GM18951 (cell line): ENCODE data around the gene AMBRA1.

Experiments used
- POLR2A ChIP-seq: IDR thresholded peaks from 4 replicates; pipeline ENCODE4 v1.6.1; 2011; ENCODE audit warnings: mild to moderate bottlenecking; ENCODE audit not compliant: insufficient read length, insufficient read depth; ENCODE audit errors: extremely low read depth
- in situ Hi-C: fragments of 300-500 bp; cut with MboI; formaldehyde crosslinking; loops from one replicate; pipeline ENCODE4 v1.12.0; 2022; ENCODE audit warnings: low sequenced_read_pairs, mixed read lengths, inconsistent platforms; ENCODE audit not compliant: unreplicated experiment

AMBRA1 gene

DNA sequence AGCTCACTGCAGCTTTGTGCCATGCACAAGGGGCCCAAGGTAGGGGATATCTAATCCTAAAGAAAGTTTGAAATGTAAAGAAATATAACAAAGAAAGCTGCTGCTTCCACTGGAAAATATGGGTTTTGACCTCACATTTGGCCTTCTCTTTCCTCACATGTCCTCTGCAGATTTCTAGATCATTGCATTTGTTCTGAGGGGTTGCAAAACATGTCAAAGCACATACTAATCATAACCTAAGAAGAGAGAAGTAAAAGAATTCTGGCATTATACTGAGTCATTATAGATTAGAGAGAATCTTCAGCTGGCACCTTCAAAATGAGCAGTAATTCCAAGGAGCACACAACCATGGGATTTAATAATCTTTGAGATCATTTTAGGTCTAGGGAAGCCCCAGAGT is 109.7 kb downstream of the AMBRA1 start:
- no peak for TF ChIP-seq POLR2A
- in situ Hi-C loops, result no loop called here

DNA sequence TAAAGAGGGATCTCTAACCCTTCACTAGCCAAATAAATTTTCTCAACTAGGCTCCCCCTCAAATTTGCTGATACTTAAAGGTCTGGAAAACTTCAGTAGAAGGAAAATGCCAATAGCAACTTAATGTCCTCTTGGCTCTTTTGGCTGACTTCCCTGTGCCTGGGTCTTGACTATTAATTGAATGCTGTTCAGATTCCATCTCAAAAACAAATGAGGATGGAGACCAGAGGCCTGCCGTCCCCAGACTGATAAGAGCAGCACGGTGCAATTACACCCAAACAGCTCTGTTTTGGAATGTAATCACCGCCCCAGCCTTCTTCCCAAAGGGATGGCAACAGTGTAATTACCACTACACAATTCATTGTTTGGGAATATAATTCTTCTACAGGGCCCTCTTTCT is 112.9 kb downstream of the AMBRA1 start:
- in situ Hi-C loops, result no loop called here
- no peak for TF ChIP-seq POLR2A

DNA sequence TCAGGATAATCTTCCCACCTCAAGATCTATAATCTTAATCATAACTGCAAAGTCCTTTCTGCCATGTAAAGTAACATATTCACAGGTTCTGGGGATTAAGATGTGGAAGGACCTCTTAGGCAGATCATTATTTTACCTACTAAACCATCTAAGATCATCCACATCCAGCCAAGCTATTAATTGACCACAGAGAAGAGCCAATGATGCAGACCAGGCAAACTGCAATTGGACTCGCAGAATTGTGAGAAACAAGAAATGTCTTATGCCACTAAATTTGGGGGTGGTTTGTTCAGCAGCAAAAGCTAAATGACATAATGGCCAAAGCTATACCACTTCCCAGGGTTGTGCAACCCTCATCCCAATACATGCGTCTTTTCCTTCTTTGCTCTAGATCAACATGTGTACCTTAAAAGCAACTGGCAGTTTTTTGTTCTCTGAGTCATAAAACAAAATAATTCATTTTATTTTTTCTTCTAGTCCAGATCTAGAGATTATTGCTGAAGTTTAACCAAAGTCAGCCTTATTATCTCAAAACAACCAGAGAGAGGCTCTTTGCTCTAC is 113.6 kb downstream of the AMBRA1 start:
- in situ Hi-C loops, result no loop called here

DNA sequence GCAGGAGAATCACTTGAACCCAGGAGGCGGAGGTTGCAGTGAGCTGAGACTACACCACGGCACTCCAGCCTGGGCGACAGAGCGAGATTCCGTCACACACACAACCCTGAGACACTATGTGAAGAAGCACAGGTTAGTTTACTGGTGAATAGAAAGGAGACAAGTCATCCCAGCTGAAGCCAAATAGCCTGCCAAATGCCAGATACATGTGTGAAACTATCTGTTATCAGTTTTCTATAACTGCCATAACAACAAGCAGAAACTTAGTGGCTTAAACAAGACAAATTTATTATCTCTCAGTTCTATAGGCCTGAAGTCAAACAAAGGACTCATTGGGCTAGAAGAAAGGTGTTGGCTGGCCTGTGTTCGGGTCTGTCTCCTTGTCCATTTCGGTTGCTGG is 114.2 kb downstream of the AMBRA1 start:
- in situ Hi-C loops, result no loop called here
- no peak for TF ChIP-seq POLR2A

More for the DNA sequence above, 113.6 kb downstream of the AMBRA1 start:
- no peak for TF ChIP-seq POLR2A

DNA sequence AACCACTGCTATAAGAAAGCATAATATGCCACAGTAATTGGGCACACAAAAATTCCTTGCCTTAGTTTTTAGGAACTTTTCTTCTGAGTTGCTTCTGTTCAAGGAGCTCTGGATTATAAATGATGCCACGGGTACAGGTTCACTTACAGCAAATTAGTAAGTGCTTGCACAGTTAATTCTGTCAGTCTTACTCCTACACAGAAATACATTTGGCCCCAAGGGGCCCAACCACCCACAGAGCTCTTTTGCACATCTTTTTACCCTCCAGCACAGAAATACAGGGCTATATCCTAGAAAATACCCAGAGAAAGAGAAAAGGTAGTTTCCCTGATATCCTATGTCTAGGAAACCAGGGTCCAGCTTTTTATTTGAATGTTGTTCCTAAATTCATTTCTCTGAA is 115.6 kb downstream of the AMBRA1 start:
- TF ChIP-seq POLR2A, result no peak
- in situ Hi-C loops, result no loop called here

DNA sequence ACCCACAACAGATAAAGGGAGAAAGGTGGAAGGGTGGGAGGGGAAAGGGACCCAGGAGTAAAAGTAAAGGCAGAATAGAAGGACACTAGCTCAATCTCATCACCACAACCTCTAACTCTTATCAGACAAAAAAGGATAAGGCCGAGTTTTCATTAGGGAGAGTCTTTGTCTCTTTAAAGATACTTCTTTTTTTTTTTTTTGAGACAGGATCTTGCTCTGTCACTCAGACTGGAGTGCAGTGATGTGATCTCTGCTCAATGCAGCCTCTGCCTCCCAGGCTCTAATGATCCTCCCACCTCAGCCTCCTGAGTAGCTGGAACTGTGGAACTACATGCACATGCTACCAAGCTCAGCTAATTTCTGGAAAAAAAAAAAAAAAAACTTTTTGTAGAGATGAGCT is 116.7 kb downstream of the AMBRA1 start:
- in situ Hi-C loops, result no loop called here
- TF ChIP-seq POLR2A, result no peak

DNA sequence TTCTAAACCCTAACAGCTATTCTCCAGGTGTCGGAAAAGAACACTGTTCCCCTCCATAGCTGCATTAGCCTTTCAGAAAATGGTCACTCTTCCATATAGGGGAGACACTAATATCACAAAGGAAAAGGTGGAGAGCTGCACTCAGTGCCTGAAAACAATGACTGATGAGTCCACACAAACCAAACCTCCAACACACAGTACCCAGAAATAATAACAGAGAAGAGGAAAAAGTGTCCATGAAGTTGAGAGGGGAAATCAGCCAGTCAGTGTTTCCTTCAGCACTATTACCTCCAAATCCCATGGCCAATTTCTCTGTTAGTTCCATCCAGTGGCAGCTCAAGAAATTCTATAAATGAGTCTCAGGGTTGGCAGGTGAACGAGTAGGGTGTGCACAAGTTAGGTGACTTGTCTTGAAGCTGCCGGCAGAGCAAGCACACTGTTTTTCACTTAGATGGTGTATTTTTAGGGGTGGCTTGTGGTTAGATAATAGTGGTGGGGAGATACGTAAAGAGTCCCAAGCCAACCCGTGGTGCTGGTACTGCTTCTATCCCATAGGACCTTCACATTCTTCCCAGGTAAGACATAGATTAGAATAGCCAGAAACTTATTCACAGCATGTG is 117.8 kb downstream of the AMBRA1 start:
- no peak for TF ChIP-seq POLR2A
- in situ Hi-C loops, result no loop called here

DNA sequence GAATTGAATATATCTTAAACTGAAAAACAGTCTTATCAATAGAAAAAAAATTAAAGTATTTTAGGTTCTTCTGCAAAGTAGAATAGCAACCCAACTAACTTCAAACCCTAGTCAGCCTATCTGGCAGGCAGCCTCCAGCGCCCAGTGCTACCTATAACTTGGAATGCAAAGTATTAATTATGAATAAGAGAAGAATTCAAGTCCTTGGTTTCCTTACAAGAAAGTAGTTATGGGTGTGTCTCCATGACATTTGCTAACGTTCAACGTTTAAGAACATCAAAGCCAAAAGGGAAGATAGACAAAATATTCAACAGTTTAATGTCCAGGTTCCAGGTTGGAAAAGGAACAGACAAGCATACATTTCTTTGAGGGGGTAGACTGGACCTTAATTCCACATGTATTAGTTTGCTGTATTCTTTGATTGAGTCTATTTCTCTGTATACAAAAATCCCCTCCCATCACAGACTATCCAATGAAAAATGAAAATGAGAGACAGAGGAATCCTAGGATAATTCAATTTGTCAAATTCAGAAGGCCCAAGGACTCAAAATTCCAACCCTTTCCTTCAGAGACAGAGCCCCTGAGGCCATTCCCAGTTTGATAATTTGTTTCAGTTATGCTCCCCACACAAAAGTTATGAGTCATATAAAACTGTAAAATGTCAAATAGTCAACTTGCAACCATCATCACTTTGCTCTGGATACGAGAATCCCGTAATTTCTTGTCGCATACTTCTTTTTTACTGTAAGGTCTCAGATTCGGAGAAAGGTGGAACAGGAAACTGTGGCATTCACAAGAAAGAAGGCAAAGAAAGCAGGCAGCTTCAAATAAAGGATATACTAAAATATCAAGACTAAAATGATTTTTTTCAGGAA is 118.5 kb downstream of the AMBRA1 start:
- no peak for TF ChIP-seq POLR2A
- in situ Hi-C loops, result no loop called here

DNA sequence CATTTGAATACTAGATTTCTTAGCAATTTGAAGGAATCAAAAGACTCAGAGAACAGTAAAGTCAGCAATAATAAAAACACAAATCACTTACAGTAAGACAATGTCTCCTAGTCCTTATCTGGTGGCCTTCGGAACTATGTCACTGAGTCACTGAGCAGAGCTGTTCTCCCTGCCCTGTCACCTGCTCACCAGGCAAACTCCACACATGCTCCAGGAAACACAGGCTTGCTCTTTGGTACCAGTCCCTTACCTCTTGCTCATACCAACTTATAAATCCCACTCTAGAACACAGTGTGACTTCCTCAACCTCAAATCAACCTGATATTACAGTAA is 121.2 kb downstream of the AMBRA1 start:
- in situ Hi-C loops, result no loop called here
- TF ChIP-seq POLR2A, result no peak

DNA sequence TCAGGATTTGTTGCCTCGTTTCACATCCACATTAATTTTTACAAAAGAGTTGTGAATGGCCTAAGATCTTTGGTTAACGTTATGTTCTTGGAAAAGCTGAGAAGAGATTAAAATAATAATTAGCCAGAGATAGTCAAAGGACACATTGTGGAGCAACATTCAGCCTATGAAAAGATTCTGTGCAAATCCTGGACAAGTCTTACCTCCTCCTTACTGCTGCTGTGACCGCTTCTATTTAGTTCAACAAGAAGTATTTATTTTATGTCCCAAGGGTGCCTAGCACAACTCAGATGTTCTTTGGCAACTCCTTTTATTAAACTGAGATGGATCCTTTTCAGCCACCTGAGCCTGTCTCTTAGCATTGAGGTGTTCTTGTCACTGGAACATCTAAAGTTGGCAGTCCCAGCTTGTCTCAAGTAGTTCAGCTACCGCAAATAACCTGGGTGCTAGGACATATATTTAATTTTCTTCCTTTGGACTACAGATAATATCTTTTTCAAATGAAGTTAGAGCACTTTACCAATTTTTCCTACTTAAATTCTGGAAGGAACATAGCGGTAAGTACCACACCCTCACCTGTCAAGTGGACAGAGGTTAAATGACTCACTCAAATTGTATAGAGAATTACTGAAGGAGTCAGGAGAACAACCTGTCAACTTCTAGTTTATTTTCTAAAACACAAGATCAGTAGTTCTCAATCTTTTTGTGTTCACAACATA is 121.7 kb downstream of the AMBRA1 start:
- no peak for TF ChIP-seq POLR2A
- in situ Hi-C loops, result no loop called here

DNA sequence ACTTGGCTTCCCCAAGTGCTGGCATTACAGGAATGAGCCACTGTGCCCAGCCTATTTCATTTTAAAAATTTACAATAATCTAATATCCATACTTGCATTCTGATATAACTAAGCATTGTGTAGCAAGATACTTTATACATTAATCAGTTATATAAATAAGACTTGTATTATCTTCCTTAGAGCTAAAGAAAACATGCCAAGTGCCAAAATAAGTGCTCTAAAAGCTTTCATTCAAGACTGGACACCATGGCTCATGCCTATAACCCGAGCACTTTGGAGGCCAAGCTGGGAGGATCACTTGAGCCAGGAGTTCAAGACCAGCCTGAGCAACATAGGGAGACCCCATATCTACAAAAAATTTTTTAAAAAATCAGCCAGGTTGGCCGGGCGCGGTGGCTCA is 123.9 kb downstream of the AMBRA1 start:
- TF ChIP-seq POLR2A, result no peak
- in situ Hi-C loops, result no loop called here

DNA sequence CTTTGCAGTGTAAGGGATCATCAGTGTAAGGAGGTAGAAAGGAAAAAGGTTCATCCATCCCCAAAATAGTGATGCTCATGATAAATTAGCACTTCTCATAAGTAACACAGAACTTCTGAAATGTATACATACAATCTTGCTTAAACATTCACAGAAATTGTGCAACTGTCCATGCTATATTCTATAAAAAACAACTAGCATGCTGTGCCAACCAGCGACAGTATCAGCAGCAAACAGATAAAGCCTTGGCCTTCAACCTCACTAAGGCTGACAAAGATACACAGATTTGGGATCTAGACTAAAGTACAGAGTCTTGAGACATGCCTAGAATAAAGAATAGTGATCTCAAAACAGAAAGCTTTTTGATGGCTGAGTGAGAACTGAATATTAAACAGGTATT is 128.1 kb downstream of the AMBRA1 start:
- in situ Hi-C loops, result no loop called here
- no peak for TF ChIP-seq POLR2A

DNA sequence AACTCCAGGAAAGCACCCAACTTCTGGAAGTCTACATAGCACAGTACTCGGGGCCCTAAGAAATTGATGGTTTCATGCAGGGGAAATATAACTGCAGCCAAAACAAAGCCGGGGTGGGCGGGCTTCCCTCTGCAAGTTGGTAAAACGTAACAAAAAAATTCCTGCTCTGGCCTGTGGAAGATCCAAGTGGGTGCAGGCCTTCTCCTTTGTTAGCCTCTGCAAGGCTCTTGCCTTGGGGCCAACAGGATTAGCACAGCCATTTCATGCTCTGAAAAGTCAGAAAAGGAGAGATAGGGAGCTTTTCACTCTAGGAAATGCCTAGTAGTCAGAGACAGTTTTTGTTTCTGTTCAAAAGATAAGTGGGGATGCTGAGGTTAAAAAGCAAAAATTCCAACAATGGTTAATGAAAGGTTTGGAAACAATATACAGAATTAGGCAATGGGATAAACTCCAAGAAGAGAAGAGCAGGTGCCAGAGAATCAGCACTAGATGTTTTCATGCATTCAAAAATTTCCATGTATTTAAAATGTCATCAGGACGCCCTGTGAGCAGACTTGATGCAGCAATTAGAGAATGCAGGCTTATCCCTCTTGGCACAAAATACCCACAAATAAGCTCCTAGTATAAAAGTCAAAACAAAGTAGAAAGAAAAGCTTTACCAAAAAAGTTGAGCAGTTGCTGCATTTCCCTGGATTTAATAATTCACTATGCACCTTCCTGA is 130.0 kb downstream of the AMBRA1 start:
- in situ Hi-C loops, result no loop called here

DNA sequence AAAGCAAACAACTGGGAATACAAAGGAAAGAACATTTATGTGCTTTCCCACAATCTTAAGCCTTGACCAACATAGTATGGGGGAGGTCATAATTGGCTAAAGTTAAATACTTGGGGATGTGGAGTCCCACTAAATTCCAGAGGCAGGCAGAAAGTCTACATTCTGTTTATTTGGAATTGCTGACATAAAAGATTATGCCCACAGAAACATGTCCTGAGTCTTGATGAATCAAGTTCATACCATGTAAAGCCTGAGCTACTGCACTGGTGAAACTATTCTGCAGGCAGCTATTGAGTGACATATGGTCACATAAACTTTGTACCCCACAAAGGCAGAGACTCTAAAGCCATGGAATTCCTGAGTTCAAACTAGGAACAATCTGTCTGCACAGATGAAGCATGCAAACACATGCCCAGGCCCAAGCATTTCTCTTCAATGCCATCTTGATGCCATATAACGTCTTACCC is 132.3 kb downstream of the AMBRA1 start:
- TF ChIP-seq POLR2A, result no peak
- in situ Hi-C loops, result no loop called here

More for the DNA sequence above, 130.0 kb downstream of the AMBRA1 start:
- TF ChIP-seq POLR2A, result no peak
